ENCODE results near the gene ARPC1A.

Gene ARPC1A

GRCh38 chr7:99387912-99388311 lies 62.2 kb downstream of the ARPC1A start:
- no peak for DNase-seq (ENCODE audit: low read depth in 2 of 2)

DNA sequence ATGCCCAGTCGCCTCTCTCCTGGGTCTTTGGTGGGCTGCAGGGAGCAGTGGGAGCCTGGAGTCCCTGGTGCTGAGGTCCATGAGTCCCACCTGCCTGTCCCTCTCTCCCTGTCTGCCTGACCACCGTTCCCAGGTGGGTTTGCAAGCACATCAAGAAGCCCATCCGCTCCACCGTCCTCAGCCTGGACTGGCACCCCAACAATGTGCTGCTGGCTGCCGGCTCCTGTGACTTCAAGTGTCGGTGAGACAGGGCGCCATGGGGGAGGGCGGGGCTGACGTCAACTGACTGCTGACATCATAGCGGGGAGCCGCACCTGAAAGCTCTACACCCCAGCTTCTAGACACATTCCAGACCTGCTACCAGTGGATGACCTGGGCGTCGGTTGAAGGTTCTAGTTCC lies 64.1 kb downstream of the ARPC1A start:
- DNase-seq (ENCODE audit: low read depth in 2 of 2), result no peak

- no peak for DNase-seq (ENCODE audit: low read depth in 2 of 2)
Measured at GRCh38 chr7:99390941-99391602, 65.4 kb downstream of the ARPC1A start.

DNA sequence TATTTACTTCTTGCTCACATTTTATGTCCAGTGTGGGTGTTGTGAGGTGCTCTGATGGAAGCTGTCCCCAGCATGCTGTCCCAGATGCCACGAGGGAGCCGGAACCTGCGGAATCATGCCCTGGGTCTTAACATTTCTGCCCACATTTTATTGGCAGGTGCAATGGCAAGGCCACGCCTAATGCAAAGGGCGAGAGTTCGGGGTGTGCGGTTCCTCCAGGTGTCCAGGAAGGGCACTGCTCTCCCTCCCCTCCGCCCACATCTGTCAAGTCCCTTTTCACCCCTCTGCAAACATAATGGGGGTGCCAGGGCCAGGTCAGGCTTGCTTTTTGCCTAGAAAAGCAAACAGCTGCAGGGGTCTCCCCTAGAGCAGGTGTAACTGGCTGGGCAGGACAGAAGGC lies 66.3 kb downstream of the ARPC1A start:
- DNase-seq (ENCODE audit: low read depth in 2 of 2), result no peak

DNA sequence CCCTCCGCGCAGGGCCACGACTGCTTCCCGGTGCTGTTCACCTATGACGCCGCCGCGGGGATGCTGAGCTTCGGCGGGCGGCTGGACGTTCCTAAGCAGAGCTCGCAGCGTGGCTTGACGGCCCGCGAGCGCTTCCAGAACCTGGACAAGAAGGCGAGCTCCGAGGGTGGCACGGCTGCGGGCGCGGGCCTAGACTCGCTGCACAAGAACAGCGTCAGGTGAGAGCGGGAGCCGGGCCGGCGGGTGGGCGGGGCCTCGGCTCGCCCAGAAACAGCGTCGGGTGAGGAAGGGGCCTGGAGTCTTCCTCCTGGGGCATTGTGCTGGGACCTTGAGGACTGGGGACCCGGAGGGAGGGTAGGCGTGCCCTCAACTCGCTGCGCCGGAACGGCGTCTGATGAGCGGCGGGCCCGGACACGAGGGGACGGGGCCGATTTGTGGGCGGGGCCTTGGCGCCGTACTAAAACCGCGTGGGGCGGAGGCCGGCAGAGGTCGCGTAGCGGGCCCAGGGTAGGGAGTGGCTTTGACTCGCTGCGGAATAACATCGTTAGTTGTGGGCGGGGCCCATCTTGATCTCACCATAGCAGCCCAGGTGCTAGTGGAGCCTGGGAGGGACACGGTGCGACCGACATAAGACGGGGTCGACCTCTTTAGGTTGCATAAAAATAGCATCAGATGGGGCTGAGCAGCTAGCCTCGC lies 67.1 kb downstream of the ARPC1A start:
- DNase-seq (ENCODE audit: low read depth in 2 of 2), result peak; percentile 70 to 72

GRCh38 chr7:99393355-99394187 lies 67.9 kb downstream of the ARPC1A start:
- DNase-seq (ENCODE audit: low read depth in 2 of 2), result no peak

DNA sequence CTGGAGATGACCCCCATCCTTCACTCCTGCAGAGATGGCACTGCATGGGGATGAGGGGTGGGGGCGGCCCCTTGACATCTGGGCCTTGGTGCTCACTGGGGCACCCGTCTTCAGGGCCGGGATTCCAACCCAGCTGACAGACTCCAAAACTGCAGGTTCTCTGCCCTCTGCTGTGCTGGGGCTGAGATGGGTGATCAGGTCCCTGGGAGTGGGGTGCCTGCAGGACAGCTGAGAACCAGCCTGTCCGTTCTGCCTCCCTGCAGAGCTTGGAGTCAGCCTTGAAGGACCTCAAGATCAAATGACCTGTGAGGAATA lies 68.4 kb downstream of the ARPC1A start:
- no peak for DNase-seq (ENCODE audit: low read depth in 2 of 2)

GRCh38 chr7:99395616-99396327 lies 70.1 kb downstream of the ARPC1A start:
- no peak for DNase-seq (ENCODE audit: low read depth in 2 of 2)

- no peak for DNase-seq (ENCODE audit: low read depth in 2 of 2)
Measured at GRCh38 chr7:99396418-99397296, 71.0 kb downstream of the ARPC1A start.

DNA sequence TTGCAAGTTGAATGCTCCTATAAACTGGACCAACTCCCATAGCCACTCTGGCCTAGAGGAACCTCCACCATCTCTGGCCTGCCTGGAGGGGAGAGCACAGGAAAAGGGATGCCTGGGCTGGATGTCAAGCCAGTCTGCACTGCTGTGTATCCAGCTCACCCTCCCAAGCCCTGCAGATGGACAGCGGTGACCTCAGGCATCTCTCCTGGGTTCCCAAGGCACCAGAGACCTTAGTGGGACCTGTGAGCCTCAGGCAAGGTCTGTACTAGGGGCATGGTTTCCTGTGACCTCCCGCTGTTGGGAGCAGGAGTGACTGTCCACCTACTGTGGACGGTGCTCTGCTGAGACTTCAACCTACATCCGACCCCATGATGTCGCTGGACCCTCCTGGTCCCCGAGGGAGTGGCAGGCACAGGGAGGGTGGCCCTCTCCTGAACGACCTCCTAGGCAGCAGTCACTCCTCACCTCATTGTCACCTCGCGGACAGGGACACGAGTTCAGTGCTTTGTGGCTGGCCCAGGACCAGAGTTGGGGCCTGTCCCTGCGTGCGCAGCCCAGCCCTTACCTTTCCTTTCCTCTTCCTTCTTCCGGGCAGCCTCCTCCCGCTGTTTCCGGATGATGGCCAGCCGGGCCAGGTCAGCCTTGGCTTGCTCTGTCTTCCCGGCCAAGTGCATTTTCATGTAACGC lies 71.7 kb downstream of the ARPC1A start:
- no peak for DNase-seq (ENCODE audit: low read depth in 2 of 2)

DNA sequence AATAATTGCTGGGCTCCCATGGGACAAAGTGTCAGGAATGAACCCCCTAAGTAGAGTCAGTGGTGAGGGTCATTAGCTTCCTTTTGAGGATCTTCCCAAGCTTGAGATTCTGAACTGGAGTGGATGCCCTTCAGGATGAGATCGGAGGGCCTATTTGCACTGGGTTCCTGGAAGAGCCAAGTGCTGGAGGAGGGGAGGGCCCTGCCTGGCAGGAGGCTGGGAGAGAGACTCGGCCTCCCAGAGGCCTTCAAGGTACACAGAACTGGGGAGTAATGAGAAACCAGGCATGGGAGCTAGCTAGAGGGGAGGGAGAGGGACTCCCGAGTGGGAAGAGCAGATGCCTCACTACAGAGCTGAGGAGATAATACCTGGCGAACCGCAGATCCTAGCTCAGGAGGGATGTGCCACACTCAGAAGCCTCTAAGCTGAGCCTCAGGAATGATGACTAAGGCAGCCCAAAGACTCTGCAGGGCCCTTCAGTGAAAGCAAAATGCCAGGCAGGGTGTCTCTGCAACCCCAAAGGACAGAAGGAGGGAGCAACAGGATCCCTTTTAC lies 73.3 kb downstream of the ARPC1A start:
- no peak for DNase-seq (ENCODE audit: low read depth in 2 of 2)

DNA sequence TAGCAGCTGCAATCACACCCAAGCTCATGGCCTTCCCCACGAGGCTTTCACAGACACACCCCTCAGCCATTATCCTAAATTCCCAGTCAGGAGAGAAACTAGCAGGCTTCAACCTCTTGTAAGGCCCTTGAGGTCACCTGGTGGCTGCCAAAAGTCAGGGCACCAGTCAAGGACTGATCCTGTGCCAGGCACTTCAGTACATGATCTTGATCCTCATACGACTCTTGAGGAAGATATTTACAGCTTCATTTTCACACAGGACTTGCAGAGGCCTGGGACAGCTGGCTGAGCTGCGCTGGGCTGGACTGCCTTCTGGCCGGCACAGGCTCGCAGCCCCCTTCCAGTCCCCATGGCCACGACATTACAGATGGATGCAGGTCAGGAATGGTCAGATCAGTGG lies 73.9 kb downstream of the ARPC1A start:
- DNase-seq (ENCODE audit: low read depth in 2 of 2), result no peak

DNA sequence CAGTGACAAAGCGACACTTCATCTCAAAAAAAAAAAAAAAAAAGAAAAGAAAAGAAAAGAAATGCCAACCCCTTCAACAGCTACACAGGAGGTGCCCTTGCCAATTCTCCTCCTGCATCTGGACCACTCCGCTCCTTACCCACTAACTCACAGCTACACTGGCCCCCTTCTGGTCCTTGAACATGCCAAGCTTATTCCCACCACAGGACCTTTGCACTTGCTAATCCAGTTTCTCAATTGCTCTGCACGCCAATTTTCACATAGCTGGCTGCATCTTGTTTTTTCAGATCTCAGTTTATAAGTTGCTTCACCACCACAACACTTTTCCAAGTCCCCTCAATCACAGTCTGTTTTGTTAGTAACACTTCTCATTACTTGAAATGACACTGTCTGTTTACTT lies 77.2 kb downstream of the ARPC1A start:
- no peak for DNase-seq (ENCODE audit: low read depth in 2 of 2)

DNA sequence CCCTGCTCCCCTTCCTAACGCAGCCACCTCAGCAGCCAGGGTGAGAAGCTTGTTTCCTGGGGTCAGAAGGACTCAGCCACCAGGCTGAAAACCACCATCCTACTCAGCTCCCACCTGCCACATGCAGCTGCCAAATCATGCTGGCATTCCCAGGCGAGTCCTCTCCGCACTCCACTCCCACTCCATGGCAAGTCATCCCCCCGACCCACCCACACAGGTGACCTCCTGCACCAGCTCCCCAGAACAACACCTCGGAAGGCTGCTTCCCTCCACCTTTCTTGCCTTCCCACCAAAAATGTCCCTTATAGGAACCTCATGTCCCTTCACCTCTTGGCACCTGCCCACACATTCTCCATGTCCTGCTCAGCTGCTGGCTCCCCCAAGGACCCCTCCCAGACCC lies 78.1 kb downstream of the ARPC1A start:
- no peak for DNase-seq (ENCODE audit: low read depth in 2 of 2)

GRCh38 chr7:99404235-99404976 lies 78.7 kb downstream of the ARPC1A start:
- DNase-seq (ENCODE audit: low read depth in 2 of 2), result no peak

DNA sequence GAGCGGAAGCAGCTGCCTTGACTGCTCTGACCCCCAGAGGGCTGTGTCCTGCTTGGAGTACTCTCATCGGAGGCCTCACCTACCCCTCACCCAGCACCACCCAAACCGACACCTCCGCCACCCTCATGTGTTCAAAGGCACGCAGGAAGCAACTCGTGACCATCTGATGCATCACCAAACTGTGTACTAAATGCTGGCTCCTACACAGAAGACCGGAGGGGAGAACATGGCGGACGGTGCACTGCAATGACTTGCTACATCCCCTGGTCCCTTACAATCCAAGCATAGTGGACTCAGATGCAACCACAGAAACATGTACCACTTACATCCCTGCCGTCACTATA lies 79.3 kb downstream of the ARPC1A start:
- DNase-seq (ENCODE audit: low read depth in 2 of 2), result no peak

DNA sequence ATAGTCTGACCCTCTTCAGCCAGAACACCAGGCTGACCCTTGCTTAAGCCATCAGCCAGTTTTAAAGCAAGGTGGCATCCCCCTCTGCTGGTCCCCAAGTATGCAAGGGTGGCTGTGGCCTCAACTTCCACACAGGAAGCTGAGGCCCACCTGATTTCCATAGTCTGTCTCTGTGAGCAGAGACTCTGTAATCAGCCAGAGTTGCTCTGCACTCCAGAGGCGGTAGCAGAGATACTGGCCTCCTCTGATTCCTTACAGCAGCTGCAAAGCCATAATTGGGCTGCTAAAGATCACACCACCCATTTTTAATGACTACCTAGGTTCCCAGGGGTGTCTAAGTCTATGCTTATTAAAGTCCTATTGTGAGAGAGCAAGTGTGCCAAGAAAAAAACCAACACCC lies 80.9 kb downstream of the ARPC1A start:
- DNase-seq (ENCODE audit: low read depth in 2 of 2), result no peak

- peak in 1 of 2 donors; percentile 24 for DNase-seq (ENCODE audit: low read depth in 2 of 2)
Measured at GRCh38 chr7:99407872-99408378, 82.2 kb downstream of the ARPC1A start.

- peak; percentile 74 to 96 for DNase-seq (ENCODE audit: low read depth in 2 of 2)
Measured at GRCh38 chr7:99408379-99409191, 82.9 kb downstream of the ARPC1A start, which contains the start of the genes BUD31 and PDAP1. BUD31 (plus strand) TSS chr7:99408969; CDS start chr7:99411093, 2,124 bp downstream. PDAP1 (minus strand) TSS chr7:99408597; CDS start chr7:99408548, 49 bp downstream.

Data from stimulated activated CD4-positive, alpha-beta T cell treated with anti-CD3 and anti-CD28 coated beads, Interleukin-1b, Interleukin-23, amount 100 ng/mL, for 4 hours (primary cell).